ENCODE measurements around the gene ZNF584. TPM values are rescaled to one million over a fixed set of nuclear protein-coding genes. Genes with fewer than 3 reads are reported as not detected.

ZNF584 gene
- total RNA-seq, 4 donors from 2014 or later = 3.4 to 8.3 (median 7.3) TPM

GRCh38 chr19:58381460-58382212, 26.8 kb upstream of the ZNF584 start:
- no peaks in the 10 kb centered on the region for H3K27me3 ChIP-seq
- peaks cover 19 to 33% (median 30%) of the 10 kb centered on the region in 4 donors for H3K4me1 ChIP-seq
- peak overlapping the region; percentile 94 to 96 (median 94) for H3K27ac ChIP-seq
- no peaks in the 10 kb centered on the region for H3K9me3 ChIP-seq
- peak overlapping the region; percentile 43 to 89 (median 74) for H3K4me3 ChIP-seq
- no peaks in the 10 kb centered on the region for H3K36me3 ChIP-seq
- in situ Hi-C loops (cut with MboI; ENCODE audit: low pct_ligation_motif_present in 1 of 4, low pct_unique_long_range_greater_than_20kb in 1 of 4, low sequenced_read_pairs in 3 of 4) (no loop called here), intact Hi-C loops (cut with DNase I; ENCODE audit: low total_unique reads) (no loop called here)
- TF ChIP-seq, protein P1, sequence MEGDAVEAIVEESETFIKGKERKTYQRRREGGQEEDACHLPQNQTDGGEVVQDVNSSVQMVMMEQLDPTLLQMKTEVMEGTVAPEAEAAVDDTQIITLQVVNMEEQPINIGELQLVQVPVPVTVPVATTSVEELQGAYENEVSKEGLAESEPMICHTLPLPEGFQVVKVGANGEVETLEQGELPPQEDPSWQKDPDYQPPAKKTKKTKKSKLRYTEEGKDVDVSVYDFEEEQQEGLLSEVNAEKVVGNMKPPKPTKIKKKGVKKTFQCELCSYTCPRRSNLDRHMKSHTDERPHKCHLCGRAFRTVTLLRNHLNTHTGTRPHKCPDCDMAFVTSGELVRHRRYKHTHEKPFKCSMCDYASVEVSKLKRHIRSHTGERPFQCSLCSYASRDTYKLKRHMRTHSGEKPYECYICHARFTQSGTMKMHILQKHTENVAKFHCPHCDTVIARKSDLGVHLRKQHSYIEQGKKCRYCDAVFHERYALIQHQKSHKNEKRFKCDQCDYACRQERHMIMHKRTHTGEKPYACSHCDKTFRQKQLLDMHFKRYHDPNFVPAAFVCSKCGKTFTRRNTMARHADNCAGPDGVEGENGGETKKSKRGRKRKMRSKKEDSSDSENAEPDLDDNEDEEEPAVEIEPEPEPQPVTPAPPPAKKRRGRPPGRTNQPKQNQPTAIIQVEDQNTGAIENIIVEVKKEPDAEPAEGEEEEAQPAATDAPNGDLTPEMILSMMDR (IDR thresholded peaks at IDR 0.05) = no peak
- no peak for TF ChIP-seq POLR2A (IDR thresholded peaks at IDR 0.05)
- TF ChIP-seq EP300 (IDR thresholded peaks at IDR 0.05; ENCODE audit: low read depth) = no peak
- TF ChIP-seq POLR2AphosphoS5 (IDR thresholded peaks at IDR 0.05) = no peak
- no peak for DNase-seq
- 7 to 30% methylated on average over 16 to 26 of the region's 26 CpGs for WGBS, 2 donors (ENCODE audit: low coverage in 1 of 2)

DNA sequence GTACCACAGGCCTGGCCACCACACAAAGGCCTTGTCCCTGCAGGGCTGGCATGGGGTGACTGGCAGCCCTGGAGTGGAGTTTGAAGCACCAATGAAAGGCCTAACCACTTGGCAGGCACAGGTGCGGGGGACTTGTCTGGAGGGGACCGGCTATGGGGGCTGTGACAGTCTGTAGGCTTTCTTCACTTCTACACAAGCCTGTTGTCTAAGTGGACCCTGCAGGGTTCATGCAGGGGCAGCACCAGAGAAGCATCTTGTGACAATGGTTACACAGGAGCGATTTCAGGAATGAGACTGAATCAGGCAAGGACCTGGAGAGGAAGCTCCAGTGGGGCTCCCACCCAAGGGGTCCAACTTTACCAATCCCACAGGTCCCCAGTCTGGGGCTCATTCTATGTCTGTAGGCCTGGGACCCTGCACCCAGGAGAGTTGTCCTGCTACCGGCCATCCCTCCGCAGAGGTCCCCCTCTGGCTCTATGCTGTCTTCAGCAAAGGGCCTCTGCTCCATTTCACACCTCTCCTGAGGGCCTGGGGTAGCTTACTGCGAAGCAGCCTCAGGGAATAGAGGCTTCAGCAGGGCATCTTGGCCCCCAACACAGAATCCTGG, 25.3 kb upstream of the ZNF584 start:
- TF ChIP-seq POLR2A (IDR thresholded peaks at IDR 0.05) = no peak
- TF ChIP-seq, protein P1 (IDR thresholded peaks at IDR 0.05) = no peak
- no peak for TF ChIP-seq POLR2AphosphoS5 (IDR thresholded peaks at IDR 0.05)
- TF ChIP-seq EP300 (IDR thresholded peaks at IDR 0.05; ENCODE audit: low read depth) = no peak

GRCh38 chr19:58385313-58385890, 23.0 kb upstream of the ZNF584 start:
- 78% methylated on average over 9 of the region's 9 CpGs; no CpG with 5 or more reads in 1 of the 2 donors for WGBS, 2 donors (ENCODE audit: low coverage in 1 of 2)
- peak overlapping the region in 2 of 4 donors; percentile 64 to 80 for H3K4me3 ChIP-seq
- peaks cover 0 to 6% (median 2%) of the 10 kb centered on the region in 4 donors for H3K36me3 ChIP-seq
- TF ChIP-seq, protein P1 (IDR thresholded peaks at IDR 0.05) = no peak
- TF ChIP-seq POLR2A (IDR thresholded peaks at IDR 0.05) (no peak), EP300 (IDR thresholded peaks at IDR 0.05; ENCODE audit: low read depth) (no peak), POLR2AphosphoS5 (IDR thresholded peaks at IDR 0.05) (no peak)
- H3K27ac ChIP-seq = peak overlapping the region; percentile 99
- no peaks in the 10 kb centered on the region for H3K9me3 ChIP-seq
- H3K27me3 ChIP-seq = no peaks in the 10 kb centered on the region
- intact Hi-C loops (cut with DNase I; ENCODE audit: low total_unique reads) (no loop called here), in situ Hi-C loops (cut with MboI; ENCODE audit: low pct_ligation_motif_present in 1 of 4, low pct_unique_long_range_greater_than_20kb in 1 of 4, low sequenced_read_pairs in 3 of 4) (no loop called here)
- H3K4me1 ChIP-seq = peaks cover 17 to 41% (median 30%) of the 10 kb centered on the region in 4 donors
- no peak for DNase-seq

More for the DNA sequence above, 25.3 kb upstream of the ZNF584 start:
- no peaks in the 10 kb centered on the region for H3K36me3 ChIP-seq
- intact Hi-C loops (cut with DNase I; ENCODE audit: low total_unique reads) (no loop called here), in situ Hi-C loops (cut with MboI; ENCODE audit: low pct_ligation_motif_present in 1 of 4, low pct_unique_long_range_greater_than_20kb in 1 of 4, low sequenced_read_pairs in 3 of 4) (no loop called here)
- no peaks in the 10 kb centered on the region for H3K9me3 ChIP-seq
- H3K4me1 ChIP-seq = peaks cover 23 to 40% (median 35%) of the 10 kb centered on the region in 4 donors
- WGBS, 2 donors (ENCODE audit: low coverage in 1 of 2) = 84% methylated on average over 5 of the region's 6 CpGs; no CpG with 5 or more reads in 1 of the 2 donors
- no peak overlapping the region for H3K27ac ChIP-seq
- no peak overlapping the region for H3K4me3 ChIP-seq
- H3K27me3 ChIP-seq = no peaks in the 10 kb centered on the region
- DNase-seq = no peak

Measured in transverse colon (tissue), 4 donors.